Activated T-cell treated with anti-CD3 and anti-CD28 coated beads, Interleukin-2, amount 50 U/mL, for 48 hours (primary cell): ENCODE measurements around the gene UBAC2.
A peak's percentile ranks its signal among the peaks of the same experiment; 100 is the strongest.

Experiments used
- DNase-seq, 2 experiments: peaks; one replicate each; pipeline ENCODE4 v3.0.0-alpha.2; 2020

Gene UBAC2

GRCh38 chr13:99315186-99315585, 114.5 kb downstream of the UBAC2 start:
- DNase-seq, result no peak

DNA sequence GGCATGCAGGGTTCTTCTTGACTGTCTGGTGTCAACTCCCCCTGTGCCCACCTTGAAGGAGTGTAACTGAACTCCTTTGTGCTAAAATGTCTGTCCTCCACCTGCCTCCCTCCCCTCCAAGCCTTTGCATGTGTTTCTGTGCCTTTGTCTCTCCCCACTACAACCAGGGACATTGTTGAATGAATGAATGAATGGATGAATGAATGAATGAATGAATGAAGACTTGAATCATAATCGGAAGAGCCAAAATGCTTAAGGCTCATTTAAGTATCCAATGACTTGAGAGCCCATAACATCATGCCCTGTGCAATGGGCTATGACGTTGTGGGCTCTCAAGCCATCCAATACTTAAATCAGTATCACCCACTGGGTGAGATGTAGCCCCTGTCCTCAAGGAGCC, 115.6 kb downstream of the UBAC2 start:
- no peak for DNase-seq

DNA sequence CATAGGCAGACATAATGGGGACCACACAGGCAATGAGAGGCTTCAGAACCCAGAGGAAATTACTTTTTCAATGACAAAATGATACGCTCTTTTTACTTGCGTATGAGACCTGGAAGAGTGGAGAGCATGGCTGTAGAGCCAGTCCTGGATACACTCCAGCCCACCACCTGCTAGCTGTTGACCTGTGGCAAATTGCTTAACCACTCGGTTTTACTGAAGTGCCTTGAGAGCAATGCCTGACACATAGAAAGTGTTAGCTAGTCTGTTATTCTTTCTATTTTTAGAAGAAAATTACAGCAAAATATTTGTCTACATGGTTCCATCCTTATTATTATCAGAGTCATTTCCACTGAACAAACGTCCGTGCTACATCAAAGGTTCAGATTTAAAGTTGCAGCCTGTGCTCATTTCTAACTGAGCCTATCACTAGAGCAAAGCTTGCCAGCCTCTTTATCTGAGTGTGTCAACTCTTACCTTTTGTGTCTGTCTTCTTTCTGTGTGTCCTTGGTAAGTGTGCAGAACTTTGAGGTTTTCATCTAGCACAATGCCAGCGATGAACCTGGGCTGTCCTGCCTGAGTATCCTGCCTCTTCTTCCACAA, 116.1 kb downstream of the UBAC2 start:
- DNase-seq, result no peak

DNA sequence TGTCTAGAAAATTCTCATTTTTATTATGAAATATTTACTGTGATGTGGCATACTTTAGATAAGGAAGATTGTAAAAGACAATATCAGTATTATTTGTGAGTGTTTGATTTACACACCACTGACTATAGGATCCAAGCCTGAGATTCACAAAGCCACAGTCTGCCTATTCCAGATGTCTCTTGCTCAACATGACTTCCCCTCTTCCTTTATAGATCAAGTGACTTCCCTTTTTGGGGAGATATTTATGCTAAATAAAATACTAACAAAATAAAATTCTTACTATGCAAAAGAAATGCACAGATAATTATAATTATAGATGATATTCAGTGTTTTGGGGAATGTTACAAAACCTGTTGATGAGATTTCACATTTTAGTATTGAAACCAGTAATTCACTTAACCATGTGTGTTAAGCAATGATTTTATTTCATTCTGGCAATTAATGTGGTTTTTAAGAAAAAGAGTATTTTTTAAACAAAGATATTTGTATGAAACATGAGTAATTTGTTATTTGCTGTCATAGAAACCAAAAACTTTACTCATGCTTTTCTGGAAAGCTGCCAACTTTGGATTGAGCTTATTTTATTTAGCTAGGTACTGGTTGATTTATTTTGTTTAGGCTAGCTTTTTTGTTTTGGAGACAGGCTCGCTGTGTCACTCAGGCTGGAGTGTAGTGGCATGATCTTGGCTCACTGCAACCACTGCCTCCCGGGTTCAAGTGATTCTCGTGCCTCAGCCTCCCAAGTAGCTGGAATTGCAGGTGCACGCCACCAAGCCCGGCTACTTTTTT, 120.2 kb downstream of the UBAC2 start:
- DNase-seq, result no peak

DNA sequence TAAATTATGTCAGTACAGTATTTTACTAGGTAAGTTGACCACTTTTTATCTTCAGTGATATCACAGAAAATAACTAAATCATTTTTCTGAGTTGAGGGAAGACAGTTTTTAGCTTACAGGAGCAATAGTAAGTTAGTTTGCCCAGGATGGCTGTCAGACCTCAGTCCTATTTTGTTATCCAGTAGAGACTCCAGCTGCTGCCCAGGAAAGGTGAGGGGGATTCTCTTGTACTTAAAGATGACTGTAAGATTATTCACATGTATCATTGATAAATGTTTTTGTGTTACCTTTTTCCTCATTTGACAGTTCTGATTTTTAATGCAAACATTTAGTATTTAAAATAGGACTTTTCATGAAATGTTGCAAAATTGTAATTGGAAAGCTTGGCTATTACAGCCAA, 121.1 kb downstream of the UBAC2 start:
- DNase-seq, result no peak

DNA sequence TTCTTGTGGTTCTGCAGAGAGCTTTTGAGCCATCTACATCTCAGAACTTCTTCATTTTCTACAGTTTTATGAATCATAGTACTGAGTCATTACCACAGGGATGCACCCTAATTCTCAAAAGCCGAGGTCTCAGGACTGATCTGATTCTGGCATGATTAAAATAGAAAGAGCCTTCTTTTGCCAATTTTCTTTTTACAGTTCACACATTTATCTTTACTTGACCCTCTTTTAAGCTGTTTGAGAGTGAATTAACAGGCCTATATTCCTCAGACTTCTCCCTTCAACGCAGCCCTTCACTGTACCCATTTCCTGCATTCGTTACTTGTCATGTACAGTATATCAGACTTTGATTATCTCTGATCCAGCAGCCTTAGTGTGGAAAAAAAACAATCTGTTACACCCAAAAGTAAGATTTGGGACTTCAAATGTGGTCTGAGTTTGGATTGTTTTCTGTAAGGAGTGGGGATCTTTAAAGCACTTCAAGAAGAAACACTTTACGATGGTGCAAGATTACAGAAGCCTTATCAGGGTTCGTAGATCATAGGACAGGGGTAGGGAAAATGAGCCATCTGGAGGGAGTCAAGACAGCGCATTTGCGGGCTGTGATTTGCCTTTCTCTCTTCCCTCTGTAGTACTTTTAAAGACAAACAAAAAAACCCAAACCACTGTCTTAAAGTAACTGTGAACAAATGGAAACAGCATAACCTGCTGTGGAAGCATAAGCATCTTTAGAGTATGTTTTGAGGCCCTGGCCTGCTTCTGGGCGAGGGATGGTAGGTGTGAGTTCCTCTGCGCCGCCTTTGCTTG, 121.8 kb downstream of the UBAC2 start:
- DNase-seq, result no peak

GRCh38 chr13:99323488-99323887, 122.8 kb downstream of the UBAC2 start:
- DNase-seq, result no peak

DNA sequence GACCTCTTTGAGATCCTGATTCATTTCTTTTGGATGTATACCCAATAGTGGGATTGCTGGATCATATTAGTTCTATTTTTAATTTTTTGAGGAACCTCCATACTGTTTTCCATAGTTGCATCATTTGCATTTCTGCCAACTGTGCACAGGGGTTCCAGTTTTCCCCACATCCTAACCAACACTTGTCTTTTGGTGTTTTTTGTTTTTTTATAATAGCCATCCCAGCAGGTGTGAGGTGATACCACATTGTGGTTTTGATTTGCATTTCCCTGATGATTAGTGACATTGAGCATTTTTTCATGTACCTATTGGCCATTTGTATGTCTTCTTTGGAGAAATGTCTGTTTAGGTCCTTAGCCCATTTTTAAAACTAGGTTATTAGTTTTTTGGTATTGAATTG, 125.4 kb downstream of the UBAC2 start:
- no peak for DNase-seq

- DNase-seq, result no peak
Observed at GRCh38 chr13:99327126-99327525, 126.5 kb downstream of the UBAC2 start.

DNA sequence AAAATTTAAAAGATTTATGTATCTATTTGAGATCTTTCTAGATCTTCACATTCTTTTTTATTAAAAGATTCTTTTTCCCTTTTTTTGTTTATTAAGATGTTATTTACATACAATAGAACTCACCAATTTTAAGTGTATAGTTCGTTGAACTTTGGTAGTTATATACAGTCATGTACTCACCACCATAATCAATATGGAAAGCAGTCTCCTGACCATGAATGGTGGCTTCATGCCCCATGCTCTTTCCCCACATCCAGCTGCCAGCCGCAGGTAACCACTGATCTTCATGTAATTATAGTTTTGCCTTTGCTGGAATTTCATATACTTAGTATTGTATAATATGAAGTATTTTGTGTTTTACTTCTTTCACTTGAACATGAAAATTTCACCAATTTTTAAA, 127.1 kb downstream of the UBAC2 start:
- no peak for DNase-seq

DNA sequence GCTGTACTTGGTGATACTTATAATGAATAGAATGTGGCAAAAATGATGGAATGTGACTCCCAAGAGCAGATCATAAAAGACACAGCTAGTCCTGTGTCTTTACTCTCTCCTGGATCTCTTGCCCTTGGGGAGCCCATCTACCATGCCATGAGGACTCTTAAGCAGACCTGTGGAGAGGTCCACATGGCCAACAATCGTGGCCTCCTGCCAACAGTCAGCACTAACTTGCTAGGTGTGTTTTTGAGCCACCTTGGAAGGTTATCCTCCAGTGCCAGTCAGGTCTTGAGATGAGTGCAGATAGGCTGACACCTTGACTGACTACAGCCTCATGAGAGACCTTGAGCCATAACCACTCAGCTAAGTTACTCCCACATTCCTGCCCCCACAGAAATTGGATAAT, 128.8 kb downstream of the UBAC2 start:
- DNase-seq, result no peak

GRCh38 chr13:99330942-99331341, 130.3 kb downstream of the UBAC2 start:
- no peak for DNase-seq

DNA sequence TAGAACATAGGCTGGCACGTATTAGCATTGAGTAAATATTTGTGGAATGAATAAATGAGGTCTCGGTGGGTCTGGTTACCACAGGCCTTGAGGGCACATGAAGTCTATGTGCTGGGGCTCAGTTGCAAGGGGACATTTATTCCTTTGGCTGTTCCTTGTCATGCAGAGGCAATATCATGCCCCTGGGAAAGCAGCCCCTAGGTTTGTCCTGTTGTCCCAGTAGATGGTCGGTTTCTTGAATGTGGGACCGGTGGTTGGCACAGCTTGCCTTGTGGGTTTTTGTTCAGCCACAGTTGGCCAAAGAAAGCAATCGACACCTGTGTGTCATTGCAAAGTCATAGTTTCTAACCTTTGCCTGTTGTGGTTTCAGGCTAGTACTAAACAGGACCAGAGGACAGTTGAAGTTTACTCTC, 131.2 kb downstream of the UBAC2 start:
- peak; percentile 51 to 60 for DNase-seq

GRCh38 chr13:99332456-99332855, 131.8 kb downstream of the UBAC2 start:
- DNase-seq, result no peak

DNA sequence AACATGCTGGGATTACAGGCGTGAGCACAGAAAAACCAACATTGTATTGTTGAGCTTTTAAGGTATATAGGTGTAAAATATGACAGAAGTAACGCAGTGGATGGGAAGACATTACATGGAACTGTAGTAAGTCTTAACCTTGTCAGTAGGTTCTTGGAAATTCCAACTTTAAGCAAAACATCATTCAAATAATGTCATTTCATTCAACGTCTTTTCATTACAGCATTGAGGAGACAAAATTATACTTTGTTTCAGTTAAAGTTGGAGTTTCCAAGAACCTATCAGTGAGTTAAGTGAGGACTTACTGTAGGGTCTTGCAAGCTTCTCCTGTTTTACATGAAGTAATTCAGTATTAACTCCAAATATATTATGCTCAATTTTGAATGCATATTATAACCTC, 133.6 kb downstream of the UBAC2 start:
- no peak for DNase-seq

DNA sequence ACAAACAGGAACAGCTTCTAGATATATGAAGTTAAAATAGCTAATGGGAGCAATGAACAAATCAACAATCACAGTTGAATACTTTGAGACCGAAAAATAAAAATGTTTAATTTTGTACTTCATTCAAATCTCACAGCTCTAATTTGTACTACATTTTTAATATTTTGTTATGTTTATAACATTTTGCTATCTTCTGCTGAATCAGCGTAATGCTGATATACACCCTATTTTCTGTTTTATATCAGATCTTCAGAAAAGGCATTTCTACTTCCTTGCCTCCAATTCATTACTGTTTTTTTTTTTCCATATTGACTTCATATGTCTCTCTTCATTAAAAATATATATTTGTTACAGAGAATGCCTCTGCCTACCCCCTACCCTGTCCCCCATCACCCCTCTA, 134.4 kb downstream of the UBAC2 start:
- no peak for DNase-seq

- DNase-seq, result no peak
Observed at GRCh38 chr13:99335603-99336002, 134.9 kb downstream of the UBAC2 start.

DNA sequence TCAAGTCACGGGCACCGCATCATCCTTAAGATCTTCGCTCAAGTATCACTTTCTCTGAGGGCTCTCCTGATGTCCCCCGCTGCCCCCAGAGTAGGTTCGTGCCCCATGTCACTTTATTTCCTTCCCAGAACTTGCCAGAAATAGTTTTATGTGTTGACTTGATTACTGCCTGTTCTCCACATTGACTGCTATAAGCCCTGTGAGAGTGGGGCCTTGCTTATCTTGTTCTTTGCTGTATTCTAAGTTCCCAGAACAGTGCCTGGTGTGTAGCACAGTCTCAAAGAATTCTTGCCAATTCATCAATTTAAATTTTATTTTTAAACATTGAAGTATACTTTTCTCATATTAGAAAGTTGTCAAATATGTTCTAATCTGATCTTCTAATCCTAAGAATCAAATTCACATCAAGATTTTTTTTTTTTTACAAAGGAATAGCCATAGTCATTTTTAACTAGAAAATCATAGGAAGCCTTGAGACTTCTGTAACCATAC, 138.6 kb downstream of the UBAC2 start:
- no peak for DNase-seq

DNA sequence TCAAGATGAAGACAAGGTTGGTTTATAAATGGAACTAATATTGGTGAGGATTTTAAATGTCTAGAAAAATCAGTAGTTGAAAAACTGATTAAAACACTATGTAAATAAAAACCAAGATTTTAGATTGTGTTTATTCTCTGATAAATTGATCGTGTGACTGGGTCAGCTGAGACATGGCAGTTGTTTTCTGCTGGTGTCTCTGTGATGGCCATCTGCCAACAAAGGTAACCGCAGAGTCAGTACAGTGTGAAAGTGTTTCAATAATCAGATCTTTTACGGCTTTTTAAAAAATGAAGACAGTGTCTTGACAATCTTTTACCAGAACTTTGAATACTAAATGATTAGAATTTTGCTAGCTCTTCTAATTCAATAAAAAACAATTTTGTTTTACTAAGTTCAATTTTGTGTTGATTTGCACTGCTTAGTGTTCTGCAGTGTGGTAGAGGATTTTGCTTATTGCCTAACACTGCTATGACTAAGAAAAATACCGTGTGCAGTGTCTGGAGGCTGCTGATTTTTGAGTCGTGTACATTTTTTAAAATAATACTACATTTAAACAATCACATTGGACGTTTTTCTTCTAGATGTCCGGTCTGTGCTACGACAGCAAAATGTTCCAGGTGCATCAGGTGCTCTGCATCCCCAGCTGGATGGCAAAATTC, 139.2 kb downstream of the UBAC2 start:
- DNase-seq, result no peak

- no peak for DNase-seq
Observed at GRCh38 chr13:99340638-99341037, 140.0 kb downstream of the UBAC2 start.

GRCh38 chr13:99341969-99342722, 141.5 kb downstream of the UBAC2 start:
- DNase-seq, result no peak

GRCh38 chr13:99342723-99343315, 142.2 kb downstream of the UBAC2 start:
- DNase-seq, result no peak
